Measurements from ENCODE around the gene FGF7.
A peak's percentile ranks its signal among the peaks of the same experiment; 100 is the strongest.
"Not testable (repeated sequence)": the region's sequence is repeated elsewhere in the genome, so short reads cannot be mapped to it uniquely, and the experiment has no call there.

FGF7 gene, protein sequence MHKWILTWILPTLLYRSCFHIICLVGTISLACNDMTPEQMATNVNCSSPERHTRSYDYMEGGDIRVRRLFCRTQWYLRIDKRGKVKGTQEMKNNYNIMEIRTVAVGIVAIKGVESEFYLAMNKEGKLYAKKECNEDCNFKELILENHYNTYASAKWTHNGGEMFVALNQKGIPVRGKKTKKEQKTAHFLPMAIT

GRCh38 chr15:49423021-49423420, at the start of gene FGF7:
TSS of gene FGF7 (plus strand) at chr15:49423242. CDS start at chr15:49424298, 1,056 bp downstream.
- DNase-seq = no peak

DNA sequence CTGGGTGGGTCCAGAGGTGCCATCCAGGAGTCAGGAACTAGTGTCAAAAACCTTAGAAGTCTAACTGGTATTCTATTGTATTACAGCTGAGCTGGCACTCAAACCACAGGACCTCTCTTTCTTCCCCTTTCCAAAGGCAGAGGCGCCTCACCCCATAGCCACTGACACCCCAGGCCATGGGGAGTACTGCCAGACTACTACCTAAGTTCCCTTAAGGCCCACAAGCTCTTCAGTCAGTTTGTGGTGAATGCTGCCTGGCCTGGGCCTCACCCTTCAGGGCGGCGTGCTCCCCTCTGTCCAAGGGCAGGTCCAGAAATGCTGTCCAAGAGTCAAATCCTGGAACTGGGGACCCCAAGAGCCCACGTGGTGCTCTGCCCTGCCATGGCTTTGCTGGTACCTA, 43.0 kb upstream of the FGF7 start:
- no peak for DNase-seq

DNA sequence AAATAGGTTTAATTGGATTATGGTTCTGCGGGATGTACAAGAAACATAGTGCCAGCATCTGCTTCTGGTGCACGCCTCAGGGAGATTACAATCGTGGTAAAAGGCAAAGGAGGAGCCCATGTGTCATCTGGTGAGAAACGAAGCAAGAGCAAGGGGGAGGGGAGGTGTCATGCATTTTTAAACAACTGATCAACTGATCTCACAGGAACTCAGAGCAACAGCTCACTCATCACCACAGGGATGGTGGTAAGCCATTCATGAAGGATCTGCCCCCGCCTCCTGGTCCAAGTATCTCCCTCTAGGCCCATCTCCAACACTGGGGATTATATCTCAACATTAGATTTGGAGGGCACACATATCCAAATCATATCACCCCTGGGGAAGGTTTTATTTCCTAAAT, 42.1 kb upstream of the FGF7 start:
- DNase-seq = no peak

DNA sequence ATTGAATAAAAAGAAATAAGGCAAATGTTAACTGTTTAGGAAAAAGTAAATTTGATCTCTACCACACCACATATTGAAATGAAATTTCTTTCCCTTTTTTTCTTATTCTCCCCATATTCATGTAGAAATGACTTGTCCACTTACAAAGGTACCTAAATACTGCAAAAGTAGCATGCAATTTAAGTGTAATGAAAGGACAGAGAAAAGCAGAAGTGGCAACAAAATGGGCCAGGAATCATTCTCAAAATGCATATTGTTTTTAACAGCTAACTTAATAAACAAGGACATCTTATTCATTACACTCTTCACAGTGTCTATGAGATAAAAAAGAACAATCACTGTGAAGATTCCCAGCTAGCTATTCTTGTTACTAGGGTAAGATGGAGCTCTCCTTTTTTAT, 40.6 kb upstream of the FGF7 start:
- DNase-seq = no peak

GRCh38 chr15:49383266-49383665, 39.8 kb upstream of the FGF7 start:
- DNase-seq = no peak

DNA sequence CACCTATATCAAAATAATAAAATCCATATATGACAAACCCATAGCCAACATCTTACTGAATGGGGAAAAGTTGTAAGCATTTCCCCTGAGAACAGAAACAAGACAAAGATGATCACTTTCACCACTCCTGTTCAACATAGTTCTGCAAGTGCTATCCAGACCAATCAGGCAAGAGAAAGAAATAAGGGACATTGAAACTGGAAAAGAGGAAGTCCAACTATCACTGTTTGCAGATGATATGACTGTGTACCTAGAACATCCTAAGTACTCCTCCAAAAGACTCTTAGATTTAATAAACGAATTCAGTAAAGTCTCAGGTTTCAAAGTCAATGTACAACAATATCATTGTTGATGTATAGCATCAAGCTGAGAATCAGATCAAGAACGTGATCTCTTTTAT, 35.6 kb upstream of the FGF7 start:
- no peak for DNase-seq

DNA sequence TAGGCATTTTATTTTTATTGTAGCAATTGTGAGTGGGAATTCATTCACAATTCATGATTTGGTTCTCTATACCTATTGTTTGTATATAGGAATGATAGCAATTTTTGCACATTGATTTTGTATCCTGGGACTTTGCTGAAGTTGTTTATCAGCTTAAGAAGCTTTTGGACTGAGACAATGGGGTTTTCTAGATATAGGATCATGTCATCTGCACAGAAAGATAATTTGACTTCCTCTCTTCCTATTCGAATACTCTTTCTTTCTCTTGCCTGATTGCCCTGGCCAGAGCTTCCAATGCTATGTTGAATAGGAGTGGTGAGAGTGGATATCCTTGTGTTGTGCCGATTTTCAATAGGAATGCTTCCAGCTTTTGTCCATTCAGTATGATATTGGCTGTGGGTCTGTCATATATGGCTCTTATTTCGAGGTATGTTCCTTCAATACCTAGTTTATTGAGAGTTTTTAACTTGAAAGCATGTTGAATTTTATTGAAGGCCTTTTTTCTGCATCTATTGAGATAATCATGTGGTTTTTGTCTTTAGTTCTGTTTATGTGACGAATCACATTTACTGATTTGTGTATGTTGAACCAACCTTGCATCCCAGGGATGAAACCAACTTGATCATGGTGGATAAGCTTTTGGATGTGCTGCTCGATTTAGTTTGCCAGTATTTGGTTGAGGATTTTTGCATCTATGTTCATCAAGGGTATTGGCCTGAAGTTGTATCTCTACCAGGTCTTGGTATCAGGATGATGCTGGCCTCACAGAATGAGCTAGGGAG, 20.3 kb upstream of the FGF7 start:
- not testable (repeated sequence) for DNase-seq

- no peak for DNase-seq
Observed at GRCh38 chr15:49406352-49407118, 16.5 kb upstream of the FGF7 start.

GRCh38 chr15:49410641-49411040, 12.4 kb upstream of the FGF7 start:
- no peak for DNase-seq

DNA sequence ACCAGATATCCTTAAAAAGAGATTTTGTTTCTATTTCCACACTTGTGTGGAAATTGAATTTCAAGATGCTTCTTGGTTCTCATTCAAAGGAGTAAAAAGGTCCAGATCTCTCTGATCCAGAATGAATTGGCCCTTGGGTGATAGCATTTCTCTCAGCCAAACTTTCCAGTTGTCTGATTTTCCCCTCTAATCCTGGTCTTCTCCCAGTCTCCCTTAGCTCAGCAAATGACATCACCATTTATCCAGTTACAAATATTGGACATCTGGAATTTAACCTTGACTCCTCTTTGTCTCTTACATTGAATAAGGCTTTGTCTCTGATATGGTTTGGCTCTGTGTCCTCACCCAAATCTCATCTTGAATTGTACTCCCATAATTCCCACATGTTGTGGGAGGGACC, 10.2 kb upstream of the FGF7 start:
- no peak for DNase-seq

- no peak for DNase-seq
Observed at GRCh38 chr15:49415149-49415548, 7.9 kb upstream of the FGF7 start.

GRCh38 chr15:49415638-49416037, 7.4 kb upstream of the FGF7 start:
- DNase-seq = no peak

GRCh38 chr15:49418811-49419210, 4.2 kb upstream of the FGF7 start:
- DNase-seq = no peak

DNA sequence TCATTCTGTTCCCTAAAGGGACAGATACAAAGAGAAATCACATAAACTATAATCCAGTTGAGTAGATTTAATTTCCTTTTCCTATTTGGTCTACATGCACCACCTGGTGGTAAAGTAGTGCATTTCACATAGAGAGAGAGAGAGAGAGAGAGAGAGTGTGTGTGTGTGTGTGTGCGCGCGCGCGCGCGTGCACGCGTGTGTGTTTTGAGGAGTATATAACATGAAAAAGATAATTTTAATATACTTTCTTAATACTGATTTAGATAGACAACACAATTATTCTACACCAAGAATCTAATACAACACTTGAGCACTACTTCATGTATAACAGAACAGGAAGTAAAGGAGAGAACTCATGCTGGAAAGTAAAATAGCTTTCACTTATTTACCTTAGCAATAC, 1.1 kb upstream of the FGF7 start:
- DNase-seq = peak; percentile 66

- no peak for DNase-seq
Observed at GRCh38 chr15:49423901-49424550, 984 bp downstream of the FGF7 start.

GRCh38 chr15:49424954-49425353, 1.9 kb downstream of the FGF7 start:
- no peak for DNase-seq

DNA sequence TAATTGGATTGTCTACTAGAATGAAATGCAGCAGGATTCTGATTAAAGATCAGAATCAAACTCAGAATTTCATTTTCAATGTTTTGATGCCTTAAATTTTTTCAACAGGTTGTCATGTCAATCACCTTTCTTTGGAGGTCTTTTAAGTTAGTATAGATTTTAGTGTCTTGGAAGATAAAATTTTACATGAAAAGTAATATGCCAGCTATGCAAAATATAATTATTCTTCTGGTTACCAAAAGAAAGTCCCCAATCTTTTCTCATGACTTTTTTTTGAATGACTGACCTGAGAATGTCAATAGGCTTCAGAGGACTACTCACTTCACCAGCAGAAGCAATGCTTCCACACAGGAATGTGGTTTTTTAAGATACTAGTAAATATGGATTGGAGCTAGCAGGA, 4.3 kb downstream of the FGF7 start:
- DNase-seq = no peak

GRCh38 chr15:49428409-49429095, 5.5 kb downstream of the FGF7 start:
- no peak for DNase-seq

DNA sequence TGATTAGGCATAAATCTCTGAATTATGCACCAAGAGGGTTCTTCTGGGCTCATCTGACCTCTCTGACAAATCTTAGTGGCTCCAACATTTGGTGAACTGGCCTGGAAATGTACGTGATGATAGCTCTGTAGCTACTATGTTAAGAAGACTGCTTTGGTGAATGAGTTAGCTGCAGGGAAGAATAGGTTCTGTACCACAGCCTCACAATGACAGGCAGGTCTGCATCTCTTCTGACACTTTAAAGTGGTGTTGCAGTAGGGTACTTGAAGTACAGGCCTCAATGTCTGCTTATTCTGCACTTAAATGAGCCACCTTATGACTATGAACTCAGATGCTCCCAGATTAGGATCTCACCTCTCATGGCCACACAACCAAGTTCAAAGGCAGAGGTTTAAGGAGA, 7.0 kb downstream of the FGF7 start:
- no peak for DNase-seq

DNA sequence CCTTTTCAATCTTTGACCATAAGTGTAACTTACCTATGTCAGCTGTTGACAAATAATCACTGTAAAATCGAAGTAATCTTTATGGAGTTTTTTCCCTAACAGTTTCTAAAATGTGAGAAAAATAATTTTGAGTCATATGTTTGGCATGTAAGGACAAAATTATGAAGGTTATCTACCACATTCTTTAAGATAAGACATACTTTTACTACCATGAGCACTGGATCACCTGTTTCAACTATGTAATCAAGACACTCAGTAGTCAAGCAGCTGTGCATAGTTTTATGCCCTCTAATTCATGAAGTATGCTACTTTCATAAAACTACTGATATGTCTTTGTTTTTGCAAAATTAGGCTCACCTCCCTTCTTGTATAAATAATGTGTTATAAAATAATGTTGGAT, 12.1 kb downstream of the FGF7 start:
- DNase-seq = no peak

GRCh38 chr15:49436751-49437150, 13.7 kb downstream of the FGF7 start:
- DNase-seq = no peak

- DNase-seq = no peak
Observed at GRCh38 chr15:49438962-49439631, 16.1 kb downstream of the FGF7 start.
